Activated CD8-positive, alpha-beta T cell treated with anti-CD3 and anti-CD28 coated beads, Interleukin-2, amount 10 ng/mL, durations not matched to agents 7 days and 5 days (primary cell): ENCODE results near the gene BPIFB2. TPM values are rescaled to one million over a fixed set of nuclear protein-coding genes. Genes with fewer than 3 reads are reported as not detected.

ENCODE experiments used
- ATAC-seq: fragments of 150-1000 bp; cut with Tn5 transposase; one replicate; pipeline ENCODE4 v1.10.0; 2021; ENCODE audit warnings: moderate library complexity
- CTCF ChIA-PET: fragments of 350-600 bp; sonication (Branson Sonifier 250); formaldehyde crosslinking; loops from one replicate; lab custom pipeline; 2021; ENCODE audit warnings: antibody characterized with exemption; lab: Charles Lee
- POLR2A ChIA-PET: fragments of 350-600 bp; sonication (Branson Sonifier 250); formaldehyde crosslinking; loops from one replicate; lab custom pipeline; 2021; ENCODE audit warnings: antibody characterized with exemption; lab: Charles Lee
- DNase-seq: peaks from one replicate; pipeline ENCODE4 v3.0.0-alpha.2; 2020
- H3K27ac Mint-ChIP-seq: one replicate; pipeline ENCODE4 v1.8.0; 2021; ENCODE audit warnings: mild to moderate bottlenecking, mixed read lengths
- H3K27me3 Mint-ChIP-seq: one replicate; pipeline ENCODE4 v1.8.0; 2021; ENCODE audit warnings: low read depth, mixed read lengths
- H3K36me3 Mint-ChIP-seq: one replicate; pipeline ENCODE4 v1.8.0; 2021; ENCODE audit warnings: low read depth, mixed read lengths
- H3K4me1 Mint-ChIP-seq: one replicate; pipeline ENCODE4 v1.8.0; 2021; ENCODE audit warnings: low read depth, mixed read lengths
- H3K4me3 Mint-ChIP-seq: one replicate; pipeline ENCODE4 v1.8.0; 2021; ENCODE audit warnings: mild to moderate bottlenecking, mixed read lengths
- H3K9me3 Mint-ChIP-seq: one replicate; pipeline ENCODE4 v1.8.0; 2022; ENCODE audit warnings: mixed read lengths; ENCODE audit not compliant: insufficient read depth
- total RNA-seq, 2 experiments: library from RNA; stranded (reverse); gene quantifications; one replicate each; pipeline ENCODE4 v1.2.3, GENCODE V29; 2021

Gene BPIFB2
- total RNA-seq, 2 experiments from 2014 or later: not detected

GRCh38 chr20:32979201-32979998 lies 28.1 kb upstream of the BPIFB2 start:
- peaks cover 15% of the 10 kb centered on the region for H3K36me3 Mint-ChIP-seq
- no peak overlapping the region for H3K27ac Mint-ChIP-seq
- peaks cover 21% of the 10 kb centered on the region for H3K9me3 Mint-ChIP-seq
- no peaks in the 10 kb centered on the region for H3K27me3 Mint-ChIP-seq
- ATAC-seq (no peak), DNase-seq (no peak)
- peaks cover 13% of the 10 kb centered on the region for H3K4me1 Mint-ChIP-seq
- H3K4me3 Mint-ChIP-seq: no peak overlapping the region
- ChIA-PET POLR2A (no interaction called here), CTCF (no interaction called here)

- peaks cover 20% of the 10 kb centered on the region for H3K9me3 Mint-ChIP-seq
- H3K4me1 Mint-ChIP-seq: peaks cover 13% of the 10 kb centered on the region
These were observed 27.2 kb upstream of the BPIFB2 start for GRCh38 chr20:32980131-32980941.

GRCh38 chr20:32980990-32981389 lies 26.5 kb upstream of the BPIFB2 start:
- CTCF ChIA-PET: interaction anchor here (1.2 to 1.3 kb wide), 2 partner anchors 13 to 35 kb away, joined by 3 to 4 read pairs; no protein-coding TSS in a partner anchor
- no peak for DNase-seq
- Mint-ChIP-seq H3K4me1 (peaks cover 12% of the 10 kb centered on the region), H3K27ac (no peak overlapping the region), H3K4me3 (no peak overlapping the region), H3K36me3 (peaks cover 9% of the 10 kb centered on the region), H3K27me3 (no peaks in the 10 kb centered on the region), H3K9me3 (peaks cover 14% of the 10 kb centered on the region)
- POLR2A ChIA-PET: interaction anchor here (1.3 kb wide), 1 partner anchor 9 kb away, joined by 3 read pairs; no protein-coding TSS in a partner anchor
- no peak for ATAC-seq

More at GRCh38 chr20:32980131-32980941, 27.2 kb upstream of the BPIFB2 start:
- ATAC-seq (no peak), DNase-seq (no peak)
- Mint-ChIP-seq H3K36me3 (peaks cover 12% of the 10 kb centered on the region), H3K27me3 (no peaks in the 10 kb centered on the region), H3K4me3 (no peak overlapping the region), H3K27ac (no peak overlapping the region)
- ChIA-PET CTCF (no interaction called here), POLR2A (interaction anchor here (1.3 kb wide), 1 partner anchor 8 kb away, joined by 3 read pairs; no protein-coding TSS in a partner anchor)

- ChIA-PET CTCF (interaction anchor here (1.1 kb wide), 1 partner anchor 11 kb away, joined by 3 read pairs; no protein-coding TSS in a partner anchor), POLR2A (interaction anchor here (2.1 kb wide), 1 partner anchor 10 kb away, joined by 10 read pairs; no protein-coding TSS in a partner anchor)
- Mint-ChIP-seq H3K27ac (no peak overlapping the region), H3K4me1 (peaks cover 2% of the 10 kb centered on the region), H3K4me3 (no peak overlapping the region), H3K27me3 (no peaks in the 10 kb centered on the region), H3K36me3 (no peaks in the 10 kb centered on the region), H3K9me3 (no peaks in the 10 kb centered on the region)
- ATAC-seq (no peak), DNase-seq (no peak)
These were observed 24.7 kb upstream of the BPIFB2 start for GRCh38 chr20:32982617-32983458.

GRCh38 chr20:32983459-32984112 lies 23.9 kb upstream of the BPIFB2 start:
- ChIA-PET CTCF (interaction anchor here (1.0 to 2.0 kb wide), 3 partner anchors 12 to 38 kb away, joined by 3 to 8 read pairs (median 4); no protein-coding TSS in a partner anchor), POLR2A (interaction anchor here (1.2 to 2.1 kb wide), 2 partner anchors 11 to 38 kb away, joined by 4 to 10 read pairs; no protein-coding TSS in a partner anchor)
- H3K4me1 Mint-ChIP-seq: peaks cover 2% of the 10 kb centered on the region
- no peaks in the 10 kb centered on the region for H3K27me3 Mint-ChIP-seq
- H3K9me3 Mint-ChIP-seq: no peaks in the 10 kb centered on the region
- no peak for ATAC-seq
- no peak for DNase-seq
- no peaks in the 10 kb centered on the region for H3K36me3 Mint-ChIP-seq
- H3K27ac Mint-ChIP-seq: no peak overlapping the region
- H3K4me3 Mint-ChIP-seq: no peak overlapping the region

- Mint-ChIP-seq H3K4me3 (no peak overlapping the region), H3K27ac (no peak overlapping the region), H3K9me3 (no peaks in the 10 kb centered on the region), H3K27me3 (no peaks in the 10 kb centered on the region), H3K36me3 (no peaks in the 10 kb centered on the region), H3K4me1 (peaks cover 2% of the 10 kb centered on the region)
- ChIA-PET POLR2A (interaction anchor here (1.2 to 2.1 kb wide), 2 partner anchors 12 to 38 kb away, joined by 4 to 10 read pairs; no protein-coding TSS in a partner anchor), CTCF (interaction anchor here (1.0 to 2.0 kb wide), 3 partner anchors 12 to 38 kb away, joined by 3 to 8 read pairs (median 4); no protein-coding TSS in a partner anchor)
- DNase-seq: no peak
- no peak for ATAC-seq
These were observed 23.3 kb upstream of the BPIFB2 start for GRCh38 chr20:32984196-32984595.

- Mint-ChIP-seq H3K4me1 (peaks cover 2% of the 10 kb centered on the region), H3K27me3 (no peaks in the 10 kb centered on the region), H3K9me3 (no peaks in the 10 kb centered on the region), H3K36me3 (no peaks in the 10 kb centered on the region), H3K4me3 (no peak overlapping the region), H3K27ac (no peak overlapping the region)
- DNase-seq: no peak
- ChIA-PET CTCF (interaction anchor here (1.7 to 2.0 kb wide), 2 partner anchors 11 to 39 kb away, joined by 3 to 8 read pairs; no protein-coding TSS in a partner anchor), POLR2A (interaction anchor here (1.2 to 2.1 kb wide), 2 partner anchors 12 to 39 kb away, joined by 4 to 10 read pairs; no protein-coding TSS in a partner anchor)
- ATAC-seq: no peak
These were observed 22.7 kb upstream of the BPIFB2 start for GRCh38 chr20:32984631-32985354.

- ATAC-seq (no peak), DNase-seq (no peak)
- no peak overlapping the region for H3K4me3 Mint-ChIP-seq
- POLR2A ChIA-PET: interaction anchor here (0.6 to 1.4 kb wide), 2 partner anchors 19 to 183 kb away, joined by 3 read pairs; no protein-coding TSS in a partner anchor
- peaks cover 2% of the 10 kb centered on the region for H3K4me1 Mint-ChIP-seq
- no peaks in the 10 kb centered on the region for H3K9me3 Mint-ChIP-seq
- CTCF ChIA-PET: interaction anchor here (1.0 to 2.0 kb wide), 4 partner anchors 10 to 40 kb away, joined by 3 to 8 read pairs (median 4); partner anchors contain the start of gene SUN5
- no peaks in the 10 kb centered on the region for H3K27me3 Mint-ChIP-seq
- H3K36me3 Mint-ChIP-seq: no peaks in the 10 kb centered on the region
- H3K27ac Mint-ChIP-seq: no peak overlapping the region
These were observed 21.9 kb upstream of the BPIFB2 start for GRCh38 chr20:32985596-32985995.

- DNase-seq (no peak), ATAC-seq (no peak)
- Mint-ChIP-seq H3K27me3 (no peaks in the 10 kb centered on the region), H3K4me3 (no peak overlapping the region), H3K36me3 (no peaks in the 10 kb centered on the region), H3K9me3 (no peaks in the 10 kb centered on the region), H3K27ac (no peak overlapping the region), H3K4me1 (peaks cover 7% of the 10 kb centered on the region)
- ChIA-PET CTCF (interaction anchor here (1.0 to 1.5 kb wide), 4 partner anchors 9 to 18 kb away, joined by 3 to 5 read pairs (median 4); partner anchors contain the start of gene SUN5), POLR2A (interaction anchor here (0.9 to 1.4 kb wide), 2 partner anchors 13 to 20 kb away, joined by 3 read pairs; no protein-coding TSS in a partner anchor)
These were observed 21.1 kb upstream of the BPIFB2 start for GRCh38 chr20:32986331-32986966.
